H9 (cell line): ENCODE measurements around the gene MVB12A. TPM values are rescaled to one million over a fixed set of nuclear protein-coding genes. Genes with fewer than 3 reads are reported as not detected.

Source experiments
- DNase-seq: peaks from one replicate; pipeline ENCODE4 v3.0.0-alpha.2; 2017
- H2AFZ ChIP-seq: one replicate; pipeline ENCODE4 v1.6.1; 2013; ENCODE audit warnings: mild to moderate bottlenecking, low read length, control low read depth, moderate library complexity
- H2AK5ac ChIP-seq: 2 replicates; pipeline ENCODE4 v1.6.1; 2013; ENCODE audit warnings: low read length, control low read depth, mixed read lengths; ENCODE audit not compliant: insufficient read length
- H2BK120ac ChIP-seq: one replicate; pipeline ENCODE4 v1.6.1; 2013; ENCODE audit warnings: low read depth, mild to moderate bottlenecking, low read length, control low read depth, inconsistent platforms; ENCODE audit not compliant: poor library complexity, severe bottlenecking
- H2BK12ac ChIP-seq: 2 replicates; pipeline ENCODE4 v1.6.1; 2013; ENCODE audit warnings: low read length, control low read depth, mixed read lengths, low read depth; ENCODE audit not compliant: insufficient read length
- H2BK15ac ChIP-seq: 2 replicates; pipeline ENCODE4 v1.6.1; 2013; ENCODE audit warnings: low read depth, low read length, control low read depth
- H2BK20ac ChIP-seq: one replicate; pipeline ENCODE4 v1.6.1; 2013; ENCODE audit warnings: low read depth, mild to moderate bottlenecking, low read length, control low read depth, inconsistent platforms; ENCODE audit not compliant: poor library complexity, severe bottlenecking
- H2BK5ac ChIP-seq: 2 replicates; pipeline ENCODE4 v1.6.1; 2013; ENCODE audit warnings: low read length, control low read depth, mixed read lengths; ENCODE audit not compliant: insufficient read length
- H3K14ac ChIP-seq: 2 replicates; pipeline ENCODE4 v1.6.1; 2013; ENCODE audit warnings: low read length, control low read depth; ENCODE audit not compliant: insufficient read depth
- H3K18ac ChIP-seq: 2 replicates; pipeline ENCODE4 v1.6.1; 2013; ENCODE audit warnings: low read depth, mild to moderate bottlenecking, mixed read lengths, low read length, control low read depth; ENCODE audit not compliant: insufficient read length
- H3K23ac ChIP-seq: 2 replicates; pipeline ENCODE4 v1.6.1; 2013; ENCODE audit warnings: low read length, control low read depth, mixed read lengths, low read depth; ENCODE audit not compliant: insufficient read length
- H3K23me2 ChIP-seq: 2 replicates; pipeline ENCODE4 v1.6.1; 2013; ENCODE audit warnings: low read depth, mild to moderate bottlenecking, mixed read lengths, low read length, control low read depth; ENCODE audit not compliant: insufficient read length, poor library complexity, severe bottlenecking
- H3K27ac ChIP-seq: 2 replicates; pipeline ENCODE4 v1.5.1; 2013; ENCODE audit warnings: low read length, control low read depth, mixed read lengths, low read depth; ENCODE audit not compliant: insufficient read length
- H3K27me3 ChIP-seq: 2 replicates; pipeline ENCODE4 v1.6.1; 2013; ENCODE audit warnings: low read length, control low read depth, inconsistent platforms; ENCODE audit not compliant: insufficient read depth
- H3K4ac ChIP-seq: 2 replicates; pipeline ENCODE4 v1.6.1; 2013; ENCODE audit warnings: low read depth, mild to moderate bottlenecking, control low read depth, inconsistent platforms, low read length, moderate library complexity
- H3K4me1 ChIP-seq: 2 replicates; pipeline ENCODE4 v1.6.1; 2013; ENCODE audit warnings: low read length, control low read depth, inconsistent platforms; ENCODE audit not compliant: insufficient read depth
- H3K4me2 ChIP-seq: 2 replicates; pipeline ENCODE4 v1.6.1; 2013; ENCODE audit warnings: low read length, control low read depth, mixed read lengths; ENCODE audit not compliant: insufficient read length, insufficient read depth
- H3K56ac ChIP-seq: 2 replicates; pipeline ENCODE4 v1.6.1; 2013; ENCODE audit warnings: low read depth, mild to moderate bottlenecking, mixed read lengths, low read length, control low read depth; ENCODE audit not compliant: insufficient read length
- H3K79me1 ChIP-seq: 2 replicates; pipeline ENCODE4 v1.6.1; 2013; ENCODE audit warnings: low read depth, mild to moderate bottlenecking, moderate library complexity, low read length, control low read depth, inconsistent platforms; ENCODE audit not compliant: insufficient read depth, poor library complexity, severe bottlenecking
- H3K79me2 ChIP-seq: 2 replicates; pipeline ENCODE4 v1.6.1; 2013; ENCODE audit warnings: low read length, control low read depth, inconsistent platforms; ENCODE audit not compliant: insufficient read depth
- H3K9ac ChIP-seq: 2 replicates; pipeline ENCODE4 v1.6.1; 2013; ENCODE audit warnings: low read length, control low read depth, mixed read lengths; ENCODE audit not compliant: insufficient read length; ENCODE audit errors: extremely low read depth
- H3K9me3 ChIP-seq: one replicate; pipeline ENCODE4 v1.6.1; 2013; ENCODE audit warnings: low read depth, low read length, inconsistent platforms; ENCODE audit not compliant: control insufficient read depth
- H3T11ph ChIP-seq: one replicate; pipeline ENCODE4 v1.6.1; 2013; ENCODE audit warnings: mild to moderate bottlenecking, low read length, control low read depth, inconsistent platforms
- H4K20me1 ChIP-seq: one replicate; pipeline ENCODE4 v1.6.1; 2013; ENCODE audit not compliant: control insufficient read depth, insufficient read length, insufficient read depth
- H4K5ac ChIP-seq: 2 replicates; pipeline ENCODE4 v1.6.1; 2013; ENCODE audit warnings: low read depth, mild to moderate bottlenecking, mixed read lengths, low read length, control low read depth; ENCODE audit not compliant: insufficient read length
- H4K8ac ChIP-seq: replicated peaks from 2 replicates; pipeline ENCODE4 v1.6.1; 2013; ENCODE audit warnings: low read length, control low read depth, mixed read lengths, low read depth; ENCODE audit not compliant: insufficient read length
- H4K91ac ChIP-seq: 2 replicates; pipeline ENCODE4 v1.6.1; 2013; ENCODE audit warnings: low read depth, mild to moderate bottlenecking, moderate library complexity, mixed read lengths, low read length, control low read depth; ENCODE audit not compliant: insufficient read length
- H3K27ac Mint-ChIP-seq, 3 experiments: 2 replicates in 2 of 3; 3 replicates in 1 of 3; pipeline ENCODE4 v1.8.0; 2020 to 2021; ENCODE audit warnings: mixed read lengths in 3 of 3, mild to moderate bottlenecking in 1 of 3, moderate library complexity in 1 of 3
- H3K27me3 Mint-ChIP-seq: 2 replicates; pipeline ENCODE4 v1.8.0; 2021; ENCODE audit warnings: low read depth, mild to moderate bottlenecking, moderate library complexity, mixed read lengths
- H3K36me3 Mint-ChIP-seq, 3 experiments: 2 replicates in 2 of 3; 3 replicates in 1 of 3; pipeline ENCODE4 v1.8.0; 2020 to 2021; ENCODE audit warnings: low read depth in 3 of 3, mixed read lengths in 3 of 3; ENCODE audit not compliant: insufficient read depth in 1 of 3
- H3K4me1 Mint-ChIP-seq, 2 experiments: 2 replicates each; pipeline ENCODE4 v1.8.0; 2020; ENCODE audit warnings: mixed read lengths in 2 of 2
- H3K4me3 Mint-ChIP-seq, 2 experiments: 2 replicates in 1 of 2; 3 replicates in 1 of 2; pipeline ENCODE4 v1.8.0; 2020 to 2021; ENCODE audit warnings: mild to moderate bottlenecking in 2 of 2, mixed read lengths in 2 of 2, moderate library complexity in 1 of 2
- H3K9me3 Mint-ChIP-seq, 2 experiments: 2 replicates in 1 of 2; 3 replicates in 1 of 2; pipeline ENCODE4 v1.8.0; 2020; ENCODE audit warnings: mild to moderate bottlenecking in 2 of 2, mixed read lengths in 2 of 2, moderate library complexity in 1 of 2
- CTCF ChIP-seq: fragments of 200-600 bp; sonication (generic); conservative IDR thresholded peaks from 3 replicates; pipeline ENCODE4 v1.8.0; 2021; ENCODE audit warnings: antibody characterized with exemption, mild to moderate bottlenecking
- WGBS: extraction: QIAGEN DNeasy Blood & Tissue Kit; methylation state at CpG from one replicate; pipeline ENCODE4 v1.1.7; 2013; ENCODE audit warnings: missing lambda C conversion rate, low lambda C conversion rate, mixed read lengths; ENCODE audit not compliant: insufficient read length; ENCODE audit errors: extremely low coverage; 5-methylcytosine and 5-hydroxymethylcytosine counted together
- total RNA-seq: library from RNA; stranded (reverse); gene quantifications from 2 replicates; pipeline ENCODE4 v1.2.1, GENCODE V29; 2021

The MVB12A gene
- total RNA-seq, 1 experiment from 2014 or later, result 50.4 TPM

GRCh38 chr19:17466487-17466850 lies 46.6 kb downstream of the MVB12A start:
- DNase-seq, result no peak
- H3K27me3 ChIP-seq, result peaks cover under 1% of the 10 kb centered on the region; the same call in 1 of the 2 replicates
- H3K9ac ChIP-seq, result no peak overlapping the region
- no peak overlapping the region for H3K56ac ChIP-seq
- H3K23me2 ChIP-seq, result peaks cover 17% of the 10 kb centered on the region
- TF ChIP-seq CTCF, result peak; percentile 7; the same call in 1 of the 3 replicates
- H3K4me1 ChIP-seq, result no peaks in the 10 kb centered on the region
- no peak overlapping the region for H2BK12ac ChIP-seq
- H3K23ac ChIP-seq, result no peak overlapping the region
- H3T11ph ChIP-seq, result no peak overlapping the region
- H2BK5ac ChIP-seq, result no peak overlapping the region
- no peak overlapping the region for H4K5ac ChIP-seq
- no peaks in the 10 kb centered on the region for H4K20me1 ChIP-seq
- Mint-ChIP-seq H3K36me3 (no peaks in the 10 kb centered on the region), H3K4me3 (peak overlapping the region in 1 of 2 experiments; percentile 51; a peak in 1 of 5 replicates), H3K27ac (no peak overlapping the region), H3K9me3 (no peaks in the 10 kb centered on the region; a peak in 2 of 5 replicates), H3K4me1 (peaks cover 19 to 22% of the 10 kb centered on the region in 2 experiments), H3K27me3 (peaks cover 40% of the 10 kb centered on the region)
- no peak overlapping the region for H2AFZ ChIP-seq
- no peak overlapping the region for H3K18ac ChIP-seq
- no peaks in the 10 kb centered on the region for H3K9me3 ChIP-seq
- H3K79me1 ChIP-seq, result no peaks in the 10 kb centered on the region
- no peaks in the 10 kb centered on the region for H3K79me2 ChIP-seq
- no peak overlapping the region for H2BK15ac ChIP-seq
- no peak overlapping the region for H4K91ac ChIP-seq
- no CpG with 5 or more reads among the region's 6 CpGs for WGBS
- H4K8ac ChIP-seq, result no peak overlapping the region
- no peak overlapping the region for H2BK120ac ChIP-seq
- H3K27ac ChIP-seq, result no peak overlapping the region
- no peak overlapping the region for H3K4ac ChIP-seq
- H3K14ac ChIP-seq, result no peak overlapping the region
- H3K4me2 ChIP-seq, result no peak overlapping the region
- no peak overlapping the region for H2AK5ac ChIP-seq
- no peak overlapping the region for H2BK20ac ChIP-seq
